Body of pancreas (tissue), 4 donors: Measurements from ENCODE around the gene CARD8.

ENCODE experiments used
- CTCF ChIP-seq, 7 experiments: fragments of 450-650 bp in 4 of 7; fragments of 200-600 bp in 3 of 7; sonication (generic) in 3 of 7; IDR thresholded peaks; one replicate each; pipeline ENCODE4 v1.5.1; 2016 to 2019; ENCODE audit warnings: antibody characterized with exemption in 7 of 7
- POLR2A ChIP-seq, 3 donors: fragments of 450-650 bp; IDR thresholded peaks; one replicate each; pipeline ENCODE4 v1.6.1; 2016; ENCODE audit warnings: antibody characterized with exemption in 3 of 3, mild to moderate bottlenecking in 2 of 3

GRCh38 chr19:48254529-48254970, 1.2 kb downstream of the CARD8 start:
- TF ChIP-seq CTCF (IDR thresholded peaks at IDR 0.05) (no peak), POLR2A (IDR thresholded peaks at IDR 0.05) (no peak)
